SK-N-SH (cell line): Measurements from ENCODE around the gene ZNF620. TPM values are rescaled to one million over a fixed set of nuclear protein-coding genes. Genes with fewer than 3 reads are reported as not detected.
A peak's percentile ranks its signal among the peaks of the same experiment; 100 is the strongest.

ENCODE experiments used
- CTCF ChIA-PET: fragments of 300-600, 350-600 bp; formaldehyde crosslinking; extraction: SDS; loops from one replicate; lab custom pipeline; 2021; lab: Yijun Ruan, JAX
- POLR2A ChIA-PET: fragments of 350-600 bp; sonication (Branson Sonifier 250); formaldehyde crosslinking; extraction: SDS; loops from one replicate; lab custom pipeline; 2020; ENCODE audit warnings: antibody characterized with exemption, inconsistent platforms; lab: Yijun Ruan, JAX
- DNase-seq: peaks from one replicate; pipeline ENCODE4 v3.0.0; 2012
- H2AFZ ChIP-seq: fragments of 200-600 bp; sonication (generic); 2 replicates; pipeline ENCODE4 v1.8.1; 2016; ENCODE audit warnings: antibody characterized with exemption, mild to moderate bottlenecking, low read depth
- H3F3A ChIP-seq: fragments of 200-600 bp; sonication (generic); replicated peaks from 2 replicates; pipeline ENCODE3; 2016; ENCODE audit warnings: antibody characterized with exemption, mild to moderate bottlenecking; ENCODE audit not compliant: insufficient read depth
- H3K27ac ChIP-seq, 2 experiments: fragments of 200-500 bp in 1 of 2; fragments of 200-600 bp in 1 of 2; sonication (Bioruptor generic) in 1 of 2; sonication (generic), shearing (Covaris generic) in 1 of 2; 2 replicates each; pipeline versions ENCODE4 v1.5.1 to v1.6.1; 2014 to 2016; ENCODE audit warnings: low read depth in 2 of 2, inconsistent platforms in 1 of 2, low read length in 1 of 2, mild to moderate bottlenecking in 1 of 2, mixed read lengths in 1 of 2
- H3K27me3 ChIP-seq: fragments of 200-600 bp; sonication (generic), shearing (Covaris generic); 2 replicates; pipeline ENCODE4 v1.6.1; 2016; ENCODE audit warnings: mixed run types; ENCODE audit not compliant: insufficient read depth
- H3K36me3 ChIP-seq, 2 experiments: fragments of 200-500 bp in 1 of 2; fragments of 200-600 bp in 1 of 2; sonication (Bioruptor generic) in 1 of 2; sonication (generic) in 1 of 2; replicated peaks in 1 of 2; 2 replicates each; pipeline versions ENCODE3 to v1.5.1; 2014 to 2016; ENCODE audit warnings: low read length in 1 of 2, mild to moderate bottlenecking in 1 of 2; ENCODE audit not compliant: insufficient read depth in 2 of 2, control insufficient read depth in 1 of 2
- H3K4me1 ChIP-seq, 2 experiments: fragments of 200-500 bp in 1 of 2; fragments of 200-600 bp in 1 of 2; sonication (Bioruptor generic) in 1 of 2; sonication (generic), shearing (Covaris generic) in 1 of 2; 2 replicates each; pipeline versions ENCODE4 v1.5.1 to v1.6.1; 2014 to 2016; ENCODE audit warnings: low read depth in 1 of 2, low read length in 1 of 2, mixed run types in 1 of 2; ENCODE audit not compliant: insufficient read depth in 2 of 2, control insufficient read depth in 1 of 2
- H3K4me2 ChIP-seq: fragments of 200-600 bp; sonication (generic), shearing (Covaris generic); 2 replicates; pipeline ENCODE4 v1.6.1; 2017; ENCODE audit warnings: mixed run types
- H3K4me3 ChIP-seq, 2 experiments: fragments of 200-500 bp in 1 of 2; fragments of 200-600 bp in 1 of 2; sonication (Bioruptor generic) in 1 of 2; sonication (generic), shearing (Covaris generic) in 1 of 2; 2 replicates each; pipeline versions ENCODE4 v1.5.1 to v1.8.1; 2014 to 2016; ENCODE audit warnings: low read depth in 2 of 2, inconsistent platforms in 1 of 2, low read length in 1 of 2, mild to moderate bottlenecking in 1 of 2, mixed read lengths in 1 of 2, moderate library complexity in 1 of 2
- H3K79me2 ChIP-seq: fragments of 200-600 bp; sonication (generic); 2 replicates; pipeline ENCODE4 v1.8.1; 2017; ENCODE audit warnings: mild to moderate bottlenecking; ENCODE audit not compliant: insufficient read depth
- H3K9ac ChIP-seq: fragments of 200-600 bp; sonication (generic); 2 replicates; pipeline ENCODE4 v1.6.1; 2017; ENCODE audit warnings: mixed run types
- H3K9me2 ChIP-seq: fragments of 200-600 bp; sonication (generic); 2 replicates; pipeline ENCODE4 v1.6.1; 2017; ENCODE audit warnings: mixed run types
- H3K9me3 ChIP-seq: fragments of 200-600 bp; sonication (generic); 2 replicates; pipeline ENCODE4 v1.6.1; 2017; ENCODE audit warnings: mixed run types, mild to moderate bottlenecking, moderate library complexity
- H4K20me1 ChIP-seq: fragments of 200-600 bp; sonication (generic); 2 replicates; pipeline ENCODE4 v1.6.1; 2017; ENCODE audit warnings: mild to moderate bottlenecking, mixed run types; ENCODE audit not compliant: insufficient read depth
- CHD2 ChIP-seq: fragments of 150-350 bp; IDR thresholded peaks from 2 replicates; pipeline ENCODE4 v1.6.1; 2018; ENCODE audit warnings: low read length; ENCODE audit not compliant: partially characterized antibody
- CTCF ChIP-seq: fragments of 200-600 bp; sonication (generic); IDR thresholded peaks from 2 replicates; pipeline ENCODE4 v1.6.1; 2017; ENCODE audit warnings: antibody characterized with exemption, mild to moderate bottlenecking, moderate library complexity
- ELF1 ChIP-seq: IDR thresholded peaks from 2 replicates; pipeline ENCODE4 v1.4.0; 2012
- EP300 ChIP-seq, 2 experiments: IDR thresholded peaks; 2 replicates each; pipeline versions ENCODE4 v1.4.0 to v1.6.1; 2012; ENCODE audit warnings: borderline replicate concordance in 1 of 2, low read depth in 1 of 2, low read length in 1 of 2
- EZH2phosphoT487 ChIP-seq: fragments of 200-600 bp; sonication (generic); IDR thresholded peaks from 2 replicates; pipeline ENCODE4 v1.6.1; 2017; ENCODE audit warnings: low read depth, mixed run types, mild to moderate bottlenecking, antibody characterized with exemption, moderate library complexity, borderline replicate concordance
- FOSL2 ChIP-seq: IDR thresholded peaks from 2 replicates; pipeline ENCODE4 v1.4.0; 2012; ENCODE audit warnings: low read depth, mild to moderate bottlenecking, moderate library complexity, borderline replicate concordance
- FOXM1 ChIP-seq: IDR thresholded peaks from 2 replicates; pipeline ENCODE4 v1.4.0; 2012; ENCODE audit warnings: low read depth, mild to moderate bottlenecking
- JUND ChIP-seq: IDR thresholded peaks from 2 replicates; pipeline ENCODE4 v1.4.0; 2012
- MAX ChIP-seq: IDR thresholded peaks from 2 replicates; pipeline ENCODE4 v1.4.0; 2012; ENCODE audit warnings: low read depth
- NRF1 ChIP-seq: IDR thresholded peaks from 2 replicates; pipeline ENCODE4 v1.6.1; 2012; ENCODE audit warnings: low read depth, mild to moderate bottlenecking, low read length
- PBX3 ChIP-seq: IDR thresholded peaks from 2 replicates; pipeline ENCODE4; 2012
- RAD21 ChIP-seq: IDR thresholded peaks from 2 replicates; pipeline ENCODE4 v1.6.1; 2012; ENCODE audit warnings: mild to moderate bottlenecking, low read length
- RCOR1 ChIP-seq: fragments of 150-350 bp; IDR thresholded peaks from 2 replicates; pipeline ENCODE4 v1.6.1; 2017; ENCODE audit warnings: antibody characterized with exemption, low read length
- SMC3 ChIP-seq: IDR thresholded peaks from 2 replicates; pipeline ENCODE4 v1.6.1; 2012; ENCODE audit warnings: low read depth, low read length, improper control_type of control experiment
- TAF1 ChIP-seq: IDR thresholded peaks from 2 replicates; pipeline ENCODE4 v1.6.1; 2012; ENCODE audit warnings: low read depth, mild to moderate bottlenecking, low read length, moderate library complexity, borderline replicate concordance
- TCF12 ChIP-seq: IDR thresholded peaks from 2 replicates; pipeline ENCODE4 v1.4.0; 2012
- TEAD4 ChIP-seq: IDR thresholded peaks from 2 replicates; pipeline ENCODE4 v1.4.0; 2012; ENCODE audit warnings: mild to moderate bottlenecking, borderline replicate concordance; ENCODE audit not compliant: insufficient read depth
- USF1 ChIP-seq: IDR thresholded peaks from 2 replicates; pipeline ENCODE4 v1.4.0; 2012; ENCODE audit warnings: low read depth, borderline replicate concordance
- YY1 ChIP-seq: IDR thresholded peaks from 2 replicates; pipeline ENCODE4 v1.4.0; 2012; ENCODE audit warnings: low read depth, mild to moderate bottlenecking
- WGBS: methylation state at CpG from one replicate; pipeline ENCODE4 v1.1.6; 2017; ENCODE audit warnings: low lambda C conversion rate; 5-methylcytosine and 5-hydroxymethylcytosine counted together
- polyA plus RNA-seq, 3 experiments: library from polyadenylated mRNA; depleted of rRNA; stranded (reverse); fragments of >200 nt; gene quantifications; 2 replicates each; pipeline ENCODE4 v1.2.3, GENCODE V29; 2012

Gene ZNF620
- polyA plus RNA-seq, 1 of the 3 experiments (the other 2 are of a cell fraction) = 2.0 TPM

GRCh38 chr3:40504636-40505430 is 1.0 kb upstream of the ZNF620 start (continued):
- TF ChIP-seq NRF1 (no peak), ELF1 (no peak), TCF12 (peak; percentile 40; the same call in 1 of the 2 replicates)

GRCh38 chr3:40511031-40511718 is 5.3 kb downstream of the ZNF620 start:
- no peak for TF ChIP-seq RAD21
- TF ChIP-seq EP300 (IDR thresholded peaks at IDR 0.05; ENCODE audit: borderline replicate concordance in 1 of 2, low read depth in 1 of 2, low read length in 1 of 2) = no peak
- TF ChIP-seq FOXM1 = no peak
- TF ChIP-seq EZH2phosphoT487 = no peak
- Histone ChIP-seq H3K4me2 (no peak overlapping the region), H2AFZ (no peak overlapping the region), H3K36me3 (peaks cover 0 to 17% of the 10 kb centered on the region in 2 experiments), H4K20me1 (no peaks in the 10 kb centered on the region), H3K9me3 (no peaks in the 10 kb centered on the region), H3K27ac (no peak overlapping the region), H3K27me3 (no peaks in the 10 kb centered on the region), H3K4me1 (peaks cover 0 to 5% of the 10 kb centered on the region in 2 experiments; a peak in 2 of 4 replicates), H3K9me2 (no peaks in the 10 kb centered on the region), H3K4me3 (no peak overlapping the region), H3K9ac (no peak overlapping the region), H3K79me2 (no peaks in the 10 kb centered on the region), H3F3A (no peaks in the 10 kb centered on the region)
- 100% methylated on average over 1 of the region's 1 CpG for WGBS
- DNase-seq = no peak
- CTCF ChIA-PET = no interaction called here
- POLR2A ChIA-PET = no interaction called here

GRCh38 chr3:40516201-40516600 is 10.4 kb downstream of the ZNF620 start:
- H3K9ac ChIP-seq = no peak overlapping the region
- no peak overlapping the region for H3K4me2 ChIP-seq

More at GRCh38 chr3:40516201-40516600, 10.4 kb downstream of the ZNF620 start:
- H2AFZ ChIP-seq = no peak overlapping the region
- TF ChIP-seq YY1 = no peak
- TF ChIP-seq TEAD4 = no peak
- TF ChIP-seq RAD21 = no peak
- TF ChIP-seq MAX = no peak
- no peak for TF ChIP-seq USF1
- TF ChIP-seq TCF12 = no peak
- TF ChIP-seq RCOR1 = no peak
- no peak for TF ChIP-seq CTCF
- TF ChIP-seq NRF1 = no peak
- no peak for TF ChIP-seq SMC3
- no peak for TF ChIP-seq FOSL2
- no peak for TF ChIP-seq TAF1
- TF ChIP-seq JUND = no peak
- TF ChIP-seq PBX3 = no peak
- no peak for TF ChIP-seq CHD2
- H3K9me2 ChIP-seq = no peaks in the 10 kb centered on the region
- DNase-seq = no peak
- WGBS = 74% methylated on average over 5 of the region's 5 CpGs
- H3K4me1 ChIP-seq = 0 out of 4 replicates have a peak, but pooled peaks cover 0 to 8% of the 10 kb centered on the region in 2 experiments
- H3K27ac ChIP-seq = peak overlapping the region in 1 of 2 experiments; percentile 27; a peak in 2 of 4 replicates
- no peaks in the 10 kb centered on the region for H3K9me3 ChIP-seq
- peaks cover under 1% of the 10 kb centered on the region for H3F3A ChIP-seq
- H4K20me1 ChIP-seq = no peaks in the 10 kb centered on the region
- ChIA-PET POLR2A (no interaction called here), CTCF (no interaction called here)
- peaks cover 0 to 13% of the 10 kb centered on the region in 2 experiments for H3K36me3 ChIP-seq
- no peak overlapping the region for H3K4me3 ChIP-seq
- H3K27me3 ChIP-seq = no peaks in the 10 kb centered on the region
- no peaks in the 10 kb centered on the region for H3K79me2 ChIP-seq
